Stimulated activated CD4-positive, alpha-beta T cell treated with anti-CD3 and anti-CD28 coated beads, Interleukin-12 subunit alpha, Interleukin-12 subunit beta, amount 100 ng/mL, for 4 hours (primary cell): ENCODE results near the gene SCAF1.

ENCODE experiments used
- DNase-seq: peaks from one replicate; pipeline ENCODE4 v3.0.0-alpha.2; 2020

SCAF1 gene

GRCh38 chr19:49641688-49642491 lies at the start of gene SCAF1:
SCAF1 (plus strand) TSS chr19:49642209; CDS start chr19:49645027, 2,818 bp downstream.
- DNase-seq: peak; percentile 98

- no peak for DNase-seq
These were observed 49.4 kb upstream of the SCAF1 start for GRCh38 chr19:49592486-49593232.

GRCh38 chr19:49593233-49594113 lies 48.5 kb upstream of the SCAF1 start:
- peak; percentile 93 for DNase-seq

GRCh38 chr19:49594157-49594992 lies 47.6 kb upstream of the SCAF1 start:
- no peak for DNase-seq

GRCh38 chr19:49594993-49595818 lies 46.8 kb upstream of the SCAF1 start:
- no peak for DNase-seq

- DNase-seq: no peak
These were observed 46.1 kb upstream of the SCAF1 start for GRCh38 chr19:49595819-49596404.

GRCh38 chr19:49596407-49596806 lies 45.6 kb upstream of the SCAF1 start:
- DNase-seq: no peak

- DNase-seq: no peak
These were observed 44.9 kb upstream of the SCAF1 start for GRCh38 chr19:49596954-49597702.

- DNase-seq: no peak
These were observed 44.4 kb upstream of the SCAF1 start for GRCh38 chr19:49597703-49597974.

- DNase-seq: no peak
These were observed 42.4 kb upstream of the SCAF1 start for GRCh38 chr19:49599378-49600295.

GRCh38 chr19:49601482-49602038 lies 40.4 kb upstream of the SCAF1 start:
- DNase-seq: no peak

- no peak for DNase-seq
These were observed 39.2 kb upstream of the SCAF1 start for GRCh38 chr19:49602806-49603205.

- DNase-seq: no peak
These were observed 36.4 kb upstream of the SCAF1 start for GRCh38 chr19:49605605-49606004.

- no peak for DNase-seq
These were observed 32.4 kb upstream of the SCAF1 start for GRCh38 chr19:49609499-49610092.

- no peak for DNase-seq
These were observed 28.6 kb upstream of the SCAF1 start for GRCh38 chr19:49613374-49613773.

- no peak for DNase-seq
These were observed 27.7 kb upstream of the SCAF1 start for GRCh38 chr19:49614096-49614833.

GRCh38 chr19:49615861-49616260 lies 26.1 kb upstream of the SCAF1 start:
- no peak for DNase-seq

- no peak for DNase-seq
These were observed 25.5 kb upstream of the SCAF1 start for GRCh38 chr19:49616532-49616931.
